Stomach (tissue), 9 donors: ENCODE measurements around the gene PPDPF. TPM values are rescaled to one million over a fixed set of nuclear protein-coding genes. Genes with fewer than 3 reads are reported as not detected.

Experiments
- DNase-seq, 2 donors: peaks; one replicate each; pipeline versions ENCODE4 v3.0.0 to v3.0.0-alpha.2; 2013 to 2019
- H3K27ac ChIP-seq, 5 donors: fragments of 200-600 bp in 4 of 5; sonication (generic) in 4 of 5; one replicate each; pipeline ENCODE4 v1.5.1; 2013 to 2019; ENCODE audit warnings: mild to moderate bottlenecking in 1 of 5, moderate library complexity in 1 of 5
- H3K27me3 ChIP-seq, 3 donors: fragments of 200-600 bp; sonication (generic); one replicate each; pipeline ENCODE4 v1.5.1; 2017 to 2019; ENCODE audit warnings: mixed run types in 1 of 3
- H3K36me3 ChIP-seq, 4 donors: fragments of 200-600 bp; sonication (generic); 1 replicate in 3 of 4; 2 replicates in 1 of 4; pipeline ENCODE4 v1.5.1; 2016 to 2019
- H3K4me1 ChIP-seq, 4 donors: fragments of 200-600 bp; sonication (generic); one replicate each; pipeline ENCODE4 v1.5.1; 2016 to 2019
- H3K4me3 ChIP-seq, 4 donors: fragments of 200-600 bp; sonication (generic) in 3 of 4; one replicate each; pipeline ENCODE4 v1.5.1; 2016 to 2019; ENCODE audit warnings: mild to moderate bottlenecking in 1 of 4
- H3K9me3 ChIP-seq, 4 donors: fragments of 200-600 bp; sonication (generic); one replicate each; pipeline ENCODE4 v1.5.1; 2016 to 2019
- CTCF ChIP-seq, 7 experiments: fragments of 450-650 bp in 4 of 7; fragments of 200-600 bp in 3 of 7; sonication (generic) in 3 of 7; IDR thresholded peaks; one replicate each; pipeline ENCODE4 v1.5.1; 2016 to 2019; ENCODE audit warnings: antibody characterized with exemption in 7 of 7, control low read depth in 2 of 7, mild to moderate bottlenecking in 1 of 7
- EP300 ChIP-seq: sonication (generic); formaldehyde crosslinking; IDR thresholded peaks from one replicate; pipeline ENCODE4 v1.6.1; 2017; ENCODE audit warnings: antibody characterized with exemption
- POLR2A ChIP-seq, 4 donors: fragments of 450-650 bp; IDR thresholded peaks; one replicate each; pipeline ENCODE4 v1.6.1; 2016; ENCODE audit warnings: antibody characterized with exemption in 4 of 4, control low read depth in 2 of 4, mild to moderate bottlenecking in 1 of 4, moderate library complexity in 1 of 4
- POLR2AphosphoS5 ChIP-seq, 3 donors: sonication (generic); formaldehyde crosslinking; IDR thresholded peaks; one replicate each; pipeline ENCODE4 v1.6.1; 2016; ENCODE audit warnings: antibody characterized with exemption in 3 of 3
- WGBS, 5 donors: extraction: QIAGEN DNeasy Blood & Tissue Kit in 3 of 5; methylation state at CpG; one replicate each; pipeline versions ENCODE4 v1.1.5 to v1.1.7; 2013 to 2018; 5-methylcytosine and 5-hydroxymethylcytosine counted together
- intact Hi-C: fragments of 100-400 bp; cut with DNase I; formaldehyde crosslinking; loops from one replicate; pipeline ENCODE4 v1.15.1; 2023; ENCODE audit warnings: low total_unique reads
- polyA plus RNA-seq, 3 donors: library from polyadenylated mRNA; stranded (reverse); fragments of 200-250 nt; gene quantifications; one replicate each; pipeline ENCODE4 v1.2.3, GENCODE V29; 2013
- total RNA-seq, 5 donors: library from RNA; depleted of rRNA; stranded (reverse); fragments of >200 nt; gene quantifications; one replicate each; pipeline versions ENCODE4 v1.1.0 to v1.2.3, GENCODE V29; 2014 to 2016
- donor health status: healthy with polysubstance abuse.
- donor health status: Bipolar disorder and iron deficiency.
- donor health status: healthy.

Gene PPDPF
- total and polyA plus RNA-seq, 8 donors: 1.8 to 756 (median 195) TPM

DNA sequence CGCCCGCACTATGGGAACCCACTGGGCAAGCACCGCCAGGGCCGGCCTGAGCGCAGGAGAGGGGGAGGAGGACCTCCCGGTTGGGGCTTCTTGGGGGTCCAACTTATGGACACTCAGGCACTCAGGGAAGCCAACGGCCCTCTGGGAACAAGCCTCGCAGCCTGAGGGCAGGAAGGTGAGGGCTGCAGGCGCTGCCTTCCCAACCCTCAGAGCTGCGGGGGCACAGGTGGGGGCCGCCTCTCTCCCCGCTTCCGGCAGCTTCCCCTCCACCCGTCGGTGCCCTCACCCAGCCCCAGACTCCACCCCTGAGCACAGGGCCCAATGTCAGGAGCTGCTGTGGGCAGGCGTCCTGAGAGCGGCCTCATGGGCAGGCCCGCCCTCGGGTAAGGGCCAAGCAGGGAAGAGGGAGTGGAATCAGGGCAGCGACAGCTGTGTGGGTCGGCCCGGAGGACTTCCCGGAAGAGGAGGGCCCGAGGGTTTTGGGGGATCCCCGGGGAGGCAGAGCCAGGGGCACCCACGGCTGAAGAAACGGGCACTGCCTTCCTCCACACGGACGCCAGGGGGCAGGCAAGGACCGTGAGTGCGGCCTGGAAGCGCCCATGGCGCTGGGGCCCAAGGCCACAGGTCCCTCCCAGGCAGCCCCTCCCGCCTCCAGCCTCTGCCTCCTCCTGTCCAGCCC, 17.1 kb downstream of the PPDPF start:
- intact Hi-C loops: loop anchor here (5.0 kb wide), 1 partner anchor 435 kb away; no protein-coding TSS in a partner anchor
- DNase-seq: peak; percentile 96 to 97
- H3K27ac ChIP-seq: peak overlapping the region; percentile 88 to 96 (median 90)
- H3K27me3 ChIP-seq: peaks cover 0 to 57% (median 11%) of the 10 kb centered on the region in 3 donors
- H3K36me3 ChIP-seq: no peaks in the 10 kb centered on the region
- peak overlapping the region; percentile 28 to 50 (median 32) for H3K4me3 ChIP-seq
- H3K9me3 ChIP-seq: no peaks in the 10 kb centered on the region
- peak in 2 of 4 donors; percentile 52 to 64 for TF ChIP-seq POLR2A (IDR thresholded peaks at IDR 0.05)
- TF ChIP-seq EP300: no peak
- peak; percentile 7 to 93 (median 91) for TF ChIP-seq POLR2AphosphoS5 (IDR thresholded peaks at IDR 0.05)
- peak in 6 of 7 experiments; percentile 80 to 98 (median 94) for TF ChIP-seq CTCF (IDR thresholded peaks at IDR 0.05)
- peaks cover 38 to 87% (median 61%) of the 10 kb centered on the region in 4 donors for H3K4me1 ChIP-seq
- 0 to 31% (median 6%) methylated on average over 8 to 34 of the region's 34 CpGs for WGBS, 5 donors

GRCh38 chr20:63538204-63539091, 17.9 kb downstream of the PPDPF start:
- Histone ChIP-seq H3K4me3 (peak overlapping the region; percentile 28 to 50 (median 32)), H3K4me1 (peaks cover 38 to 88% (median 59%) of the 10 kb centered on the region in 4 donors), H3K27ac (peak overlapping the region; percentile 88 to 96 (median 90)), H3K9me3 (no peaks in the 10 kb centered on the region), H3K27me3 (peaks cover 0 to 49% (median 11%) of the 10 kb centered on the region in 3 donors), H3K36me3 (no peaks in the 10 kb centered on the region)
- intact Hi-C loops: loop anchor here (5.0 kb wide), 1 partner anchor 434 kb away; no protein-coding TSS in a partner anchor
- 21 to 28% (median 23%) methylated on average over 12 to 27 of the region's 27 CpGs for WGBS, 5 donors
- peak; percentile 94 to 96 for DNase-seq
- TF ChIP-seq POLR2A (IDR thresholded peaks at IDR 0.05): no peak
- no peak for TF ChIP-seq EP300
- peak in 2 of 3 donors; percentile 80 to 84 for TF ChIP-seq POLR2AphosphoS5 (IDR thresholded peaks at IDR 0.05)
- TF ChIP-seq CTCF (IDR thresholded peaks at IDR 0.05): peak in 1 of 7 experiments; percentile 49

- Histone ChIP-seq H3K9me3 (no peaks in the 10 kb centered on the region), H3K27me3 (peaks cover 0 to 44% (median 8%) of the 10 kb centered on the region in 3 donors), H3K36me3 (no peaks in the 10 kb centered on the region), H3K27ac (peak overlapping the region; percentile 88 to 96 (median 90)), H3K4me3 (peak overlapping the region in 1 of 4 donors; percentile 50), H3K4me1 (peaks cover 33 to 82% (median 53%) of the 10 kb centered on the region in 4 donors)
- 42 to 62% (median 49%) methylated on average over 10 to 12 of the region's 12 CpGs for WGBS, 5 donors
- TF ChIP-seq POLR2AphosphoS5 (IDR thresholded peaks at IDR 0.05): no peak
- TF ChIP-seq EP300: no peak
- intact Hi-C loops: loop anchor here (5.0 kb wide), 1 partner anchor 433 kb away; no protein-coding TSS in a partner anchor
- no peak for DNase-seq
These were observed 18.5 kb downstream of the PPDPF start for GRCh38 chr20:63539092-63539430.

GRCh38 chr20:63539441-63540370, 19.1 kb downstream of the PPDPF start:
- 74 to 92% (median 84%) methylated on average over 14 to 29 of the region's 29 CpGs for WGBS, 5 donors
- DNase-seq: no peak
- no peak overlapping the region for H3K4me3 ChIP-seq

More at GRCh38 chr20:63539441-63540370, 19.1 kb downstream of the PPDPF start:
- intact Hi-C loops: loop anchor here (5.0 kb wide), 1 partner anchor 433 kb away; no protein-coding TSS in a partner anchor
- Histone ChIP-seq H3K4me1 (peaks cover 26 to 76% (median 47%) of the 10 kb centered on the region in 4 donors), H3K27ac (peak overlapping the region; percentile 88 to 96 (median 90)), H3K36me3 (no peaks in the 10 kb centered on the region), H3K9me3 (no peaks in the 10 kb centered on the region), H3K27me3 (peaks cover 0 to 44% (median 3%) of the 10 kb centered on the region in 3 donors)
- TF ChIP-seq POLR2A (IDR thresholded peaks at IDR 0.05) (no peak), POLR2AphosphoS5 (IDR thresholded peaks at IDR 0.05) (no peak), CTCF (IDR thresholded peaks at IDR 0.05) (no peak), EP300 (no peak)
